OCI-LY1 (cell line): ENCODE results near the gene BTC.

Source experiments
- H2AFZ ChIP-seq: fragments of 200-600 bp; sonication (generic), shearing (Covaris generic); 2 replicates; pipeline ENCODE4 v1.6.0; 2014; ENCODE audit warnings: antibody characterized with exemption, mild to moderate bottlenecking, low read length
- H3F3A ChIP-seq: fragments of 200-600 bp; sonication (generic), shearing (Covaris generic); 2 replicates; pipeline ENCODE4 v1.6.0; 2014; ENCODE audit warnings: mild to moderate bottlenecking, antibody characterized with exemption, low read length, moderate library complexity; ENCODE audit not compliant: insufficient read depth
- H3K27ac ChIP-seq: fragments of 200-600 bp; sonication (generic); 2 replicates; pipeline ENCODE4 v1.5.1; 2014; ENCODE audit warnings: low read length, mixed run types, mild to moderate bottlenecking, low read depth; ENCODE audit not compliant: poor library complexity, severe bottlenecking
- H3K27me3 ChIP-seq: fragments of 200-600 bp; sonication (generic); 2 replicates; pipeline ENCODE4 v1.6.0; 2014; ENCODE audit warnings: antibody characterized with exemption, mild to moderate bottlenecking, low read length, moderate library complexity; ENCODE audit not compliant: insufficient read depth
- H3K36me3 ChIP-seq: fragments of 200-600 bp; sonication (generic); 2 replicates; pipeline ENCODE4 v1.6.1; 2014; ENCODE audit warnings: mild to moderate bottlenecking, antibody characterized with exemption, low read length, moderate library complexity, mixed read lengths; ENCODE audit not compliant: insufficient read depth
- H3K4me1 ChIP-seq: fragments of 200-600 bp; sonication (generic); 2 replicates; pipeline ENCODE4 v1.5.1; 2014; ENCODE audit warnings: mild to moderate bottlenecking, low read length, moderate library complexity; ENCODE audit not compliant: insufficient read depth, severe bottlenecking
- H3K4me2 ChIP-seq: fragments of 200-600 bp; sonication (generic), shearing (Covaris generic); 2 replicates; pipeline ENCODE4 v1.6.1; 2014; ENCODE audit warnings: low read length
- H3K4me3 ChIP-seq: fragments of 200-600 bp; sonication (generic); 2 replicates; pipeline ENCODE4 v1.5.1; 2014; ENCODE audit warnings: low read length, low read depth, mild to moderate bottlenecking, mixed read lengths; ENCODE audit not compliant: poor library complexity, severe bottlenecking
- H3K79me2 ChIP-seq: fragments of 200-600 bp; shearing (Covaris generic); 2 replicates; pipeline ENCODE4 v1.6.1; 2016; ENCODE audit warnings: mixed run types, low read length, mixed read lengths; ENCODE audit not compliant: insufficient read depth
- H3K9ac ChIP-seq: fragments of 200-600 bp; sonication (generic), shearing (Covaris generic); 2 replicates; pipeline ENCODE4 v1.6.1; 2014; ENCODE audit warnings: mild to moderate bottlenecking, low read length, mixed read lengths
- H3K9me2 ChIP-seq: fragments of 200-600 bp; sonication (generic), shearing (Covaris generic); 2 replicates; pipeline ENCODE4 v1.6.1; 2014; ENCODE audit warnings: low read depth, mild to moderate bottlenecking, low read length, mixed read lengths
- H3K9me3 ChIP-seq: fragments of 200-600 bp; shearing (Covaris generic); 2 replicates; pipeline ENCODE4 v1.6.1; 2014; ENCODE audit warnings: low read length, mixed read lengths
- H4K20me1 ChIP-seq: fragments of 200-600 bp; sonication (generic), shearing (Covaris generic); 2 replicates; pipeline ENCODE4 v1.6.0; 2016; ENCODE audit warnings: mild to moderate bottlenecking, low read length; ENCODE audit not compliant: insufficient read depth
- CTCF ChIP-seq: fragments of 200-600 bp; sonication (generic), shearing (Covaris generic); IDR thresholded peaks from 2 replicates; pipeline ENCODE4 v1.5.1; 2017; ENCODE audit warnings: mild to moderate bottlenecking, antibody characterized with exemption, low read length, moderate library complexity, mixed read lengths
- EZH2 ChIP-seq: fragments of 200-600 bp; sonication (generic), shearing (Covaris generic); IDR thresholded peaks from 2 replicates; pipeline ENCODE4 v1.8.0; 2017; ENCODE audit warnings: borderline replicate concordance, mixed run types, mild to moderate bottlenecking, antibody characterized with exemption, low read length, moderate library complexity, mixed read lengths

BTC gene

GRCh38 chr4:74768857-74769525 is 25.3 kb downstream of the BTC start:
- H3K9ac ChIP-seq, result no peak overlapping the region
- H4K20me1 ChIP-seq, result no peaks in the 10 kb centered on the region
- H3K27me3 ChIP-seq, result no peaks in the 10 kb centered on the region
- no peak overlapping the region for H3K4me3 ChIP-seq
- no peaks in the 10 kb centered on the region for H3F3A ChIP-seq
- TF ChIP-seq CTCF, result no peak
- no peak for TF ChIP-seq EZH2
- no peaks in the 10 kb centered on the region for H3K9me2 ChIP-seq
- H2AFZ ChIP-seq, result no peak overlapping the region
- no peaks in the 10 kb centered on the region for H3K4me1 ChIP-seq
- H3K79me2 ChIP-seq, result no peaks in the 10 kb centered on the region
- H3K27ac ChIP-seq, result no peak overlapping the region
- no peak overlapping the region for H3K4me2 ChIP-seq
- H3K9me3 ChIP-seq, result no peaks in the 10 kb centered on the region
- H3K36me3 ChIP-seq, result no peaks in the 10 kb centered on the region

- H3K27me3 ChIP-seq, result no peaks in the 10 kb centered on the region
- H3K4me1 ChIP-seq, result no peaks in the 10 kb centered on the region
- no peaks in the 10 kb centered on the region for H3F3A ChIP-seq
- no peak overlapping the region for H3K4me3 ChIP-seq
- TF ChIP-seq EZH2 (no peak), CTCF (no peak)
- H3K4me2 ChIP-seq, result no peak overlapping the region
- no peaks in the 10 kb centered on the region for H4K20me1 ChIP-seq
- H3K9ac ChIP-seq, result no peak overlapping the region
- no peaks in the 10 kb centered on the region for H3K79me2 ChIP-seq
- no peak overlapping the region for H3K27ac ChIP-seq
- no peak overlapping the region for H2AFZ ChIP-seq
- H3K9me2 ChIP-seq, result no peaks in the 10 kb centered on the region
- H3K36me3 ChIP-seq, result no peaks in the 10 kb centered on the region
- H3K9me3 ChIP-seq, result no peaks in the 10 kb centered on the region
Observed at GRCh38 chr4:74764119-74764518, 30.2 kb downstream of the BTC start.

- TF ChIP-seq CTCF, result no peak
- no peak for TF ChIP-seq EZH2
- no peaks in the 10 kb centered on the region for H3K79me2 ChIP-seq
- H3K27me3 ChIP-seq, result no peaks in the 10 kb centered on the region
Observed at GRCh38 chr4:74758551-74759145, 35.7 kb downstream of the BTC start.

More at GRCh38 chr4:74758551-74759145, 35.7 kb downstream of the BTC start:
- no peaks in the 10 kb centered on the region for H4K20me1 ChIP-seq
- no peak overlapping the region for H3K9ac ChIP-seq
- no peak overlapping the region for H3K27ac ChIP-seq
- no peak overlapping the region for H2AFZ ChIP-seq
- H3K9me3 ChIP-seq, result no peaks in the 10 kb centered on the region
- no peaks in the 10 kb centered on the region for H3K36me3 ChIP-seq
- H3K4me2 ChIP-seq, result no peak overlapping the region
- H3F3A ChIP-seq, result no peaks in the 10 kb centered on the region
- no peaks in the 10 kb centered on the region for H3K4me1 ChIP-seq
- H3K9me2 ChIP-seq, result no peaks in the 10 kb centered on the region
- no peak overlapping the region for H3K4me3 ChIP-seq
